Stomach (tissue), 9 donors: ENCODE results near the gene TNFSF13. TPM values are rescaled to one million over a fixed set of nuclear protein-coding genes. Genes with fewer than 3 reads are reported as not detected.

Source experiments
- DNase-seq, 2 donors: peaks; one replicate each; pipeline versions ENCODE4 v3.0.0 to v3.0.0-alpha.2; 2013 to 2019
- H3K27ac ChIP-seq, 5 donors: fragments of 200-600 bp in 4 of 5; sonication (generic) in 4 of 5; one replicate each; pipeline ENCODE4 v1.5.1; 2013 to 2019; ENCODE audit warnings: mild to moderate bottlenecking in 1 of 5, moderate library complexity in 1 of 5
- H3K27me3 ChIP-seq, 3 donors: fragments of 200-600 bp; sonication (generic); one replicate each; pipeline ENCODE4 v1.5.1; 2017 to 2019; ENCODE audit warnings: mixed run types in 1 of 3
- H3K36me3 ChIP-seq, 4 donors: fragments of 200-600 bp; sonication (generic); 1 replicate in 3 of 4; 2 replicates in 1 of 4; pipeline ENCODE4 v1.5.1; 2016 to 2019
- H3K4me1 ChIP-seq, 4 donors: fragments of 200-600 bp; sonication (generic); one replicate each; pipeline ENCODE4 v1.5.1; 2016 to 2019
- H3K4me3 ChIP-seq, 4 donors: fragments of 200-600 bp; sonication (generic) in 3 of 4; one replicate each; pipeline ENCODE4 v1.5.1; 2016 to 2019; ENCODE audit warnings: mild to moderate bottlenecking in 1 of 4
- H3K9me3 ChIP-seq, 4 donors: fragments of 200-600 bp; sonication (generic); one replicate each; pipeline ENCODE4 v1.5.1; 2016 to 2019
- EP300 ChIP-seq: sonication (generic); formaldehyde crosslinking; IDR thresholded peaks from one replicate; pipeline ENCODE4 v1.6.1; 2017; ENCODE audit warnings: antibody characterized with exemption
- POLR2A ChIP-seq, 4 donors: fragments of 450-650 bp; IDR thresholded peaks; one replicate each; pipeline ENCODE4 v1.6.1; 2016; ENCODE audit warnings: antibody characterized with exemption in 4 of 4, control low read depth in 2 of 4, mild to moderate bottlenecking in 1 of 4, moderate library complexity in 1 of 4
- POLR2AphosphoS5 ChIP-seq, 3 donors: sonication (generic); formaldehyde crosslinking; IDR thresholded peaks; one replicate each; pipeline ENCODE4 v1.6.1; 2016; ENCODE audit warnings: antibody characterized with exemption in 3 of 3
- WGBS, 5 donors: extraction: QIAGEN DNeasy Blood & Tissue Kit in 3 of 5; methylation state at CpG; one replicate each; pipeline versions ENCODE4 v1.1.5 to v1.1.7; 2013 to 2018; 5-methylcytosine and 5-hydroxymethylcytosine counted together
- intact Hi-C: fragments of 100-400 bp; cut with DNase I; formaldehyde crosslinking; loops from one replicate; pipeline ENCODE4 v1.15.1; 2023; ENCODE audit warnings: low total_unique reads
- polyA plus RNA-seq, 3 donors: library from polyadenylated mRNA; stranded (reverse); fragments of 200-250 nt; gene quantifications; one replicate each; pipeline ENCODE4 v1.2.3, GENCODE V29; 2013
- total RNA-seq, 5 donors: library from RNA; depleted of rRNA; stranded (reverse); fragments of >200 nt; gene quantifications; one replicate each; pipeline versions ENCODE4 v1.1.0 to v1.2.3, GENCODE V29; 2014 to 2016
- TF ChIP-seq, protein P1 (sequence below), 7 experiments: fragments of 450-650 bp in 4 of 7; fragments of 200-600 bp in 3 of 7; sonication (generic) in 3 of 7; IDR thresholded peaks; one replicate each; pipeline ENCODE4 v1.5.1; 2016 to 2019; ENCODE audit warnings: antibody characterized with exemption in 7 of 7, control low read depth in 2 of 7, mild to moderate bottlenecking in 1 of 7
- donor health status: healthy with polysubstance abuse.
- donor health status: Bipolar disorder and iron deficiency.
- donor health status: healthy.

Gene TNFSF13
- total and polyA plus RNA-seq, 8 donors = 15.6 to 55.4 (median 28.0) TPM

DNA sequence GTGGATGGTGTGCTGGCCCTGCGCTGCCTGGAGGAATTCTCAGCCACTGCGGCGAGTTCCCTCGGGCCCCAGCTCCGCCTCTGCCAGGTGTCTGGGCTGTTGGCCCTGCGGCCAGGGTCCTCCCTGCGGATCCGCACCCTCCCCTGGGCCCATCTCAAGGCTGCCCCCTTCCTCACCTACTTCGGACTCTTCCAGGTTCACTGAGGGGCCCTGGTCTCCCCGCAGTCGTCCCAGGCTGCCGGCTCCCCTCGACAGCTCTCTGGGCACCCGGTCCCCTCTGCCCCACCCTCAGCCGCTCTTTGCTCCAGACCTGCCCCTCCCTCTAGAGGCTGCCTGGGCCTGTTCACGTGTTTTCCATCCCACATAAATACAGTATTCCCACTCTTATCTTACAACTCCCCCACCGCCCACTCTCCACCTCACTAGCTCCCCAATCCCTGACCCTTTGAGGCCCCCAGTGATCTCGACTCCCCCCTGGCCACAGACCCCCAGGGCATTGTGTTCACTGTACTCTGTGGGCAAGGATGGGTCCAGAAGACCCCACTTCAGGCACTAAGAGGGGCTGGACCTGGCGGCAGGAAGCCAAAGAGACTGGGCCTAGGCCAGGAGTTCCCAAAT, 1.3 kb upstream of the TNFSF13 start:
- peak overlapping the region in 2 of 4 donors; percentile 95 to 99 for H3K4me3 ChIP-seq

DNA sequence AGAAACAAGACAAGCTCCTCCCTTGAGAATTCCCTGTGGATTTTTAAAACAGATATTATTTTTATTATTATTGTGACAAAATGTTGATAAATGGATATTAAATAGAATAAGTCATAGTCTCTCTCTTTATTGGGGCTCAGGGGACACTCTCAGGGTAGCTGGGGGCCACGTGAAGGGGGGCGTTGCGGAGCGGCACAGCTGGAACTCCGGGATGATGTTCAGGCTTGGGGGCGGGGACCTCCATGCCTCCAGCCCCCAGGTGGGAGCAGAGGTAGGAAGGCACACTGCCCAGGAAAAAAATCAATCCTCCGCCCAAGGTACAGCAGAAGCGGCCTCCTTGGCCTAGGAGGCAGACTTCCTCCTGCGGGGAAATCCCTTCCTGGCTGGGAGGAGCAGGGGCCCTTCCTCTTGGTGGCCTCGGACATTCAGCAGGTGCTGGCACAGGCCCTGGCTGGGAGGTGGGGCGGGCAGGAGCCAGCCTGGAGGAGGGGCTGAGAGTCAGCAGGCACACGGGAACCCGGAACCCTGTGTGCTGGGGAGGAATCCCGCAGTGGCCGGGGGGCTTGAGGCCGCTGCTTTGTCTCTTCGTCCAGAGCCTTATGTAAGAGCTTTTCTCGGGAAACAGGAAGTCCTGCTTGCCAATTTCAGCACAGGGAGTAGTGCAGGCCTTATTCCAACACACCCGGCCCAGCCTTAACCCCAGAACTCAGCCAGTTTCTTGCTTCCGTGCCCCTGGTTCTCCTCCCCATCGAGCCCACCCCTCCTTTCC, 591 bp upstream of the TNFSF13 start:
- Histone ChIP-seq H3K4me3 (peak overlapping the region; percentile 67 to 99 (median 96)), H3K9me3 (no peaks in the 10 kb centered on the region), H3K36me3 (peaks cover 0 to 7% (median 1%) of the 10 kb centered on the region in 4 donors), H3K4me1 (peaks cover 49 to 69% (median 61%) of the 10 kb centered on the region in 4 donors), H3K27ac (peak overlapping the region; percentile 93 to 99 (median 97)), H3K27me3 (no peaks in the 10 kb centered on the region)
- WGBS, 5 donors = 4 to 12% (median 8%) methylated on average over 20 to 21 of the region's 21 CpGs
- peak; percentile 95 to 96 for DNase-seq
- TF ChIP-seq POLR2AphosphoS5 (IDR thresholded peaks at IDR 0.05) (peak; percentile 74 to 95 (median 90)), POLR2A (IDR thresholded peaks at IDR 0.05) (peak in 1 of 4 donors; percentile 77), EP300 (no peak)
- TF ChIP-seq, protein P1, sequence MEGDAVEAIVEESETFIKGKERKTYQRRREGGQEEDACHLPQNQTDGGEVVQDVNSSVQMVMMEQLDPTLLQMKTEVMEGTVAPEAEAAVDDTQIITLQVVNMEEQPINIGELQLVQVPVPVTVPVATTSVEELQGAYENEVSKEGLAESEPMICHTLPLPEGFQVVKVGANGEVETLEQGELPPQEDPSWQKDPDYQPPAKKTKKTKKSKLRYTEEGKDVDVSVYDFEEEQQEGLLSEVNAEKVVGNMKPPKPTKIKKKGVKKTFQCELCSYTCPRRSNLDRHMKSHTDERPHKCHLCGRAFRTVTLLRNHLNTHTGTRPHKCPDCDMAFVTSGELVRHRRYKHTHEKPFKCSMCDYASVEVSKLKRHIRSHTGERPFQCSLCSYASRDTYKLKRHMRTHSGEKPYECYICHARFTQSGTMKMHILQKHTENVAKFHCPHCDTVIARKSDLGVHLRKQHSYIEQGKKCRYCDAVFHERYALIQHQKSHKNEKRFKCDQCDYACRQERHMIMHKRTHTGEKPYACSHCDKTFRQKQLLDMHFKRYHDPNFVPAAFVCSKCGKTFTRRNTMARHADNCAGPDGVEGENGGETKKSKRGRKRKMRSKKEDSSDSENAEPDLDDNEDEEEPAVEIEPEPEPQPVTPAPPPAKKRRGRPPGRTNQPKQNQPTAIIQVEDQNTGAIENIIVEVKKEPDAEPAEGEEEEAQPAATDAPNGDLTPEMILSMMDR (IDR thresholded peaks at IDR 0.05) = no peak
- intact Hi-C loops = no loop called here

More for the DNA sequence above, 1.3 kb upstream of the TNFSF13 start:
- DNase-seq = peak; percentile 38 to 73
- peaks cover 42 to 66% (median 54%) of the 10 kb centered on the region in 4 donors for H3K4me1 ChIP-seq
- H3K36me3 ChIP-seq = peaks cover 0 to 7% (median 1%) of the 10 kb centered on the region in 4 donors
- H3K9me3 ChIP-seq = no peaks in the 10 kb centered on the region
- H3K27me3 ChIP-seq = no peaks in the 10 kb centered on the region
- H3K27ac ChIP-seq = peak overlapping the region; percentile 93 to 99 (median 97)
- intact Hi-C loops = no loop called here
- WGBS, 5 donors = 21 to 39% (median 26%) methylated on average over 10 to 19 of the region's 19 CpGs
- TF ChIP-seq POLR2A (IDR thresholded peaks at IDR 0.05) = no peak
- TF ChIP-seq, protein P1 (IDR thresholded peaks at IDR 0.05) = no peak
- no peak for TF ChIP-seq POLR2AphosphoS5 (IDR thresholded peaks at IDR 0.05)
- no peak for TF ChIP-seq EP300

DNA sequence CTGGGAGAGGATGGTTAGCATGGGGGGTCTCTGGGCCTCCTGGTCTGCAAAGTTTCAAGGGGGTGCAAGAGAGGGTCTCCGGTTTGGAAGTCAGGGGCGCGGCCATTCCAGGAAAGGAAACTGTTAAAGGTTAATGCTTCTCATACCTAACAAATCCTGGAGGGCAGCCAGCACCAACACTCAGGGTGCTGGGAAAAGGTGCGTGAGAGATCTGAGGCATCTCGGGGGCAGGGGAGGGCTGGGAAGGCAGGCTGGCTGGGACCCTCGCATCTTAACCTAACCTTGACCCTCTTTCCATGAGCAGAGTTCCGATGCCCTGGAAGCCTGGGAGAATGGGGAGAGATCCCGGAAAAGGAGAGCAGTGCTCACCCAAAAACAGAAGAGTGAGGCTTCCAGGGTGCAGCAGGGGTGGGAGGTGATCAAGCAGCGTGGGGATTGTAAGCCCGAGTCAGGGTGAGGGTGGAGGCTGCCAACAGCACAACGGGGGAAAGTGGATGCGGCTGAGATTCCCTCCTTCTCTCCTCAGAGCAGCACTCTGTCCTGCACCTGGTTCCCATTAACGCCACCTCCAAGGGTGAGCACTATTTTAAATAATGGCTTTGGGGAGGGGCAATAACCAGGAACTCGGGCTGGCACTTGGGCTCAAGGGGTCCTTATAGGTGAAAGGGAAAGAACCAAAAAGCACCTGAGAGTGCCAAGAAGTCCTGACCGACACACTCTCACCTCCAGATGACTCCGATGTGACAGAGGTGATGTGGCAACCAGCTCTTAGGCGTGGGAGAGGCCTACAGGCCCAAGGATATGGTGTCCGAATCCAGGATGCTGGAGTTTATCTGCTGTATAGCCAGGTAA, 996 bp downstream of the TNFSF13 start:
- TF ChIP-seq POLR2AphosphoS5 (IDR thresholded peaks at IDR 0.05) (peak in 1 of 3 donors; percentile 10), EP300 (no peak), POLR2A (IDR thresholded peaks at IDR 0.05) (no peak)
- TF ChIP-seq, protein P1 (IDR thresholded peaks at IDR 0.05) = no peak
- H3K4me3 ChIP-seq = peak overlapping the region; percentile 67 to 99 (median 96)
- peak; percentile 70 to 79 for DNase-seq

More for the DNA sequence above, 996 bp downstream of the TNFSF13 start:
- Histone ChIP-seq H3K4me1 (peaks cover 53 to 81% (median 74%) of the 10 kb centered on the region in 4 donors), H3K27ac (peak overlapping the region; percentile 93 to 99 (median 97)), H3K36me3 (peaks cover 13 to 18% (median 16%) of the 10 kb centered on the region in 4 donors), H3K9me3 (no peaks in the 10 kb centered on the region), H3K27me3 (no peaks in the 10 kb centered on the region)
- intact Hi-C loops = no loop called here
- 28 to 56% (median 43%) methylated on average over 15 to 18 of the region's 18 CpGs for WGBS, 5 donors
